ENCODE measurements around the gene GPS1.

DNA sequence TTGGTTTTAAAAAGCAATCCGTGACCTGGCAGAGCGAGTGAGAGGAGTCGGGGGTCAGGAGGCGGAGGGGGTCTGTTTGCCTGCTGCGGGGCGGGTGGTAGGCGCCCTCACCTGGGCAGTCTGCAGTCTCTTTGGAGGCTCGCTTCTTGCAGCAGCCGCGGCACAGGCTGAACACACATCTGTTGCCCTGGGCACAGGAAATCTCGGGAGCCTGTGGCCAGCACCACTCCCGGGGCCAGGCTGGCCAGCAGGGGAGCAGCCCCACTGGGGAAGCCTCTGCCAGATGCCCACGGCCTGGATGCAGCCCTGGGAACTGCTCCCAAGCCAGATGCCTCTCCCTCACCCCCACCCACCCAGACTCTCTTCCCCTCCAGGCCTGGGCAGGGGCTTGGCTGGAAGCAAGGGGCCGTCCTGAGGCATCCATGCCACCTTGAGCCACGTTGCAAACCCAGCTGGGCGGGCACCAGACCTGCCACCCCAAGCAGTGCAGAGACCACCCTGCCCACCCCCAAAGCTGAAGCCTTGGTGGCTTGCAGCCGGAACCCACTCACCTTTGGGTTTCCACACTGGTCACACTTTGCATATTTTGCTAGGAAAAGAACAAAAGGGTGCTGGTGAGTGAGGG lies 6.6 kb downstream of the GPS1 start:
- no peak for TF ChIP-seq EP300 (IDR thresholded peaks at IDR 0.05; ENCODE audit: borderline replicate concordance in 1 of 2, control insufficient read depth in 1 of 2, low read depth in 2 of 2, low read length in 2 of 2)
- TF ChIP-seq GABPA (IDR thresholded peaks at IDR 0.05; ENCODE audit: low read depth), result no peak
- TF ChIP-seq, protein P1, sequence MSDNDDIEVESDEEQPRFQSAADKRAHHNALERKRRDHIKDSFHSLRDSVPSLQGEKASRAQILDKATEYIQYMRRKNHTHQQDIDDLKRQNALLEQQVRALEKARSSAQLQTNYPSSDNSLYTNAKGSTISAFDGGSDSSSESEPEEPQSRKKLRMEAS (IDR thresholded peaks at IDR 0.05; ENCODE audit: low read depth, low read length), result no peak
- TF ChIP-seq, protein P2, sequence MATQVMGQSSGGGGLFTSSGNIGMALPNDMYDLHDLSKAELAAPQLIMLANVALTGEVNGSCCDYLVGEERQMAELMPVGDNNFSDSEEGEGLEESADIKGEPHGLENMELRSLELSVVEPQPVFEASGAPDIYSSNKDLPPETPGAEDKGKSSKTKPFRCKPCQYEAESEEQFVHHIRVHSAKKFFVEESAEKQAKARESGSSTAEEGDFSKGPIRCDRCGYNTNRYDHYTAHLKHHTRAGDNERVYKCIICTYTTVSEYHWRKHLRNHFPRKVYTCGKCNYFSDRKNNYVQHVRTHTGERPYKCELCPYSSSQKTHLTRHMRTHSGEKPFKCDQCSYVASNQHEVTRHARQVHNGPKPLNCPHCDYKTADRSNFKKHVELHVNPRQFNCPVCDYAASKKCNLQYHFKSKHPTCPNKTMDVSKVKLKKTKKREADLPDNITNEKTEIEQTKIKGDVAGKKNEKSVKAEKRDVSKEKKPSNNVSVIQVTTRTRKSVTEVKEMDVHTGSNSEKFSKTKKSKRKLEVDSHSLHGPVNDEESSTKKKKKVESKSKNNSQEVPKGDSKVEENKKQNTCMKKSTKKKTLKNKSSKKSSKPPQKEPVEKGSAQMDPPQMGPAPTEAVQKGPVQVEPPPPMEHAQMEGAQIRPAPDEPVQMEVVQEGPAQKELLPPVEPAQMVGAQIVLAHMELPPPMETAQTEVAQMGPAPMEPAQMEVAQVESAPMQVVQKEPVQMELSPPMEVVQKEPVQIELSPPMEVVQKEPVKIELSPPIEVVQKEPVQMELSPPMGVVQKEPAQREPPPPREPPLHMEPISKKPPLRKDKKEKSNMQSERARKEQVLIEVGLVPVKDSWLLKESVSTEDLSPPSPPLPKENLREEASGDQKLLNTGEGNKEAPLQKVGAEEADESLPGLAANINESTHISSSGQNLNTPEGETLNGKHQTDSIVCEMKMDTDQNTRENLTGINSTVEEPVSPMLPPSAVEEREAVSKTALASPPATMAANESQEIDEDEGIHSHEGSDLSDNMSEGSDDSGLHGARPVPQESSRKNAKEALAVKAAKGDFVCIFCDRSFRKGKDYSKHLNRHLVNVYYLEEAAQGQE (IDR thresholded peaks at IDR 0.05; ENCODE audit: low read depth, low read length), result no peak
- TF ChIP-seq, protein P3, sequence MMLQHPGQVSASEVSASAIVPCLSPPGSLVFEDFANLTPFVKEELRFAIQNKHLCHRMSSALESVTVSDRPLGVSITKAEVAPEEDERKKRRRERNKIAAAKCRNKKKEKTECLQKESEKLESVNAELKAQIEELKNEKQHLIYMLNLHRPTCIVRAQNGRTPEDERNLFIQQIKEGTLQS (IDR thresholded peaks at IDR 0.05; ENCODE audit: borderline replicate concordance, extremely low read depth, low read depth, low read length), result no peak
- no peak for TF ChIP-seq SUPT20H (IDR thresholded peaks at IDR 0.05; ENCODE audit: borderline replicate concordance, control insufficient read depth, low read depth, low read length)
- TF ChIP-seq, protein P4, sequence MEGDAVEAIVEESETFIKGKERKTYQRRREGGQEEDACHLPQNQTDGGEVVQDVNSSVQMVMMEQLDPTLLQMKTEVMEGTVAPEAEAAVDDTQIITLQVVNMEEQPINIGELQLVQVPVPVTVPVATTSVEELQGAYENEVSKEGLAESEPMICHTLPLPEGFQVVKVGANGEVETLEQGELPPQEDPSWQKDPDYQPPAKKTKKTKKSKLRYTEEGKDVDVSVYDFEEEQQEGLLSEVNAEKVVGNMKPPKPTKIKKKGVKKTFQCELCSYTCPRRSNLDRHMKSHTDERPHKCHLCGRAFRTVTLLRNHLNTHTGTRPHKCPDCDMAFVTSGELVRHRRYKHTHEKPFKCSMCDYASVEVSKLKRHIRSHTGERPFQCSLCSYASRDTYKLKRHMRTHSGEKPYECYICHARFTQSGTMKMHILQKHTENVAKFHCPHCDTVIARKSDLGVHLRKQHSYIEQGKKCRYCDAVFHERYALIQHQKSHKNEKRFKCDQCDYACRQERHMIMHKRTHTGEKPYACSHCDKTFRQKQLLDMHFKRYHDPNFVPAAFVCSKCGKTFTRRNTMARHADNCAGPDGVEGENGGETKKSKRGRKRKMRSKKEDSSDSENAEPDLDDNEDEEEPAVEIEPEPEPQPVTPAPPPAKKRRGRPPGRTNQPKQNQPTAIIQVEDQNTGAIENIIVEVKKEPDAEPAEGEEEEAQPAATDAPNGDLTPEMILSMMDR (IDR thresholded peaks at IDR 0.05 in 2 of 3, conservative IDR thresholded peaks at IDR 0.05 in 1 of 3; ENCODE audit: control insufficient read depth in 2 of 3, extremely low read depth in 1 of 3, insufficient read depth in 1 of 3, low read depth in 3 of 3, low read length in 3 of 3), result no peak
- TF ChIP-seq MTA3 (IDR thresholded peaks at IDR 0.05; ENCODE audit: borderline replicate concordance, low read length), result no peak
- TF ChIP-seq ESRRA (IDR thresholded peaks at IDR 0.05; ENCODE audit: low read length), result no peak
- no peak for TF ChIP-seq CHD4 (IDR thresholded peaks at IDR 0.05)
- no peak for TF ChIP-seq SRF (IDR thresholded peaks at IDR 0.05; ENCODE audit: low read depth in 2 of 2, low read length in 2 of 2)
